Loucy (cell line): ENCODE measurements around the gene RPL26.

ENCODE experiments used
- CTCF ChIP-seq: fragments of 200-600 bp; sonication (generic); conservative IDR thresholded peaks from 2 replicates; pipeline ENCODE4 v1.5.1; 2014; ENCODE audit warnings: mild to moderate bottlenecking, antibody characterized with exemption, low read length
- EZH2phosphoT487 ChIP-seq: fragments of 200-600 bp; IDR thresholded peaks from 2 replicates; pipeline ENCODE4 v1.6.1; 2018; ENCODE audit warnings: antibody characterized with exemption, mild to moderate bottlenecking, moderate library complexity, borderline replicate concordance

GRCh38 chr17:8345951-8346665 is 36.9 kb downstream of the RPL26 start:
- TF ChIP-seq CTCF (no peak), EZH2phosphoT487 (no peak)
